GM21528 (cell line): ENCODE measurements around the gene CWC22.

Experiments used
- ATAC-seq: cut with Tn5 transposase; IDR thresholded peaks from one replicate; pipeline ENCODE4 v1.9.1; 2021; ENCODE audit warnings: mild to moderate bottlenecking, moderate library complexity; ENCODE audit not compliant: unreplicated experiment, low FRiP score

CWC22 gene

DNA sequence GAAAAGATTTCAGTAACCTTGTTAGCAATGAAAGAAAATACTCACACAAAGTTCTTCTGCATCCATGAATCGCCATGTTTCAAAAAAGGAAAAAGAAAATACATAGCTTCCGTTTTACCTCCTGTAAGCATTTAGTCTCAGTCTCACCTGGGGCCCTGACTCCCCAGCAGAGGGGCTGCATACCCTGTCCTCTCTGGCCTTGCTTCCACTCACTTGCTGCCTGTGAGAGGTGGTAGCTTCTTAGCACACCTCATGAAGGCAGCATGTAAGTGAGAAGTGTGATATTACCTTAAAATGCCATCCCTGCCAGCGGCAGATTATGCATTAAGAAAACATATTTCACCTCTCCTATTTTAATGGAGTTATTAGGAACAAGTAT lies 96.4 kb downstream of the CWC22 start:
- ATAC-seq = no peak

DNA sequence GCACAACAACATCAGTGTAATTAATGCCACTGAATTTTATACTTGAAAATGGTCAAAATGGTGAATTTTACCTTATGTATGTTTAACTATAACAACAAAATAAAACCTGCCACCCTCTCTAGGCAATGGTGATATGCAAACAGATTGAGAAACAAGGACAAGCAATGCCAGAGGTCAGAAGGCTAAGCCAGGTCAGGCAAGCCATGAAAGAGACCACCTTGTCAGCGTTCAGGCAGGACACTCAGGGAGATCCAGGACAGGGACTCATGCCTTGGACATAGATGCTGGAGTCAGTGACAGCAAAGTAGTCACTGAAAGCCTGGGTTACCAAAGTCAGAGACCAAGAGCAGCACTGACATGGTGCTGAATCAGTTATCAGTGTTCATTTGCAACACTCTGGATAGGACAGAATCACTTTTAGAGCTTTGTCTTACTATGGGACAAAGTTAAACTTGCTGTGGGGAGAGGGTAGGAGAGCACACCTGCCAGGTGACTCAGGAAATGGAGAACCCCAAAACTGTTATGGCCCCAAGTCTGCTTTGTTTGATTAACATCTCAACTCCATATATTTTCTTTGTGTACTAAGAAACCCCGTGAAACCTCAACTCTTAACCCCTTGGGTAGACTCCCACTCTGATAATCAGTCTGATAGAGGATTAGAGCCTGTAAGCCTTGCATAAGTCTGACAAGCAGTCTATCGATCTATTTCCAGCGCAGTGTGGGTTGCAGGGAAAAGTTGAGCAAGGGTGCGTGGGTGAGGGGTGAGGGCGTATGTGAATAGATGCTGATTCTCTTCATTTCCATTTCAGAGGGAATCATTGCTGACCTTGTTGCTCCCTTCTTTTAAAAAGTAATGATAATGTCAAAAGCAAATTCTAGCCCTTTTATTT lies 97.0 kb downstream of the CWC22 start:
- ATAC-seq = no peak

DNA sequence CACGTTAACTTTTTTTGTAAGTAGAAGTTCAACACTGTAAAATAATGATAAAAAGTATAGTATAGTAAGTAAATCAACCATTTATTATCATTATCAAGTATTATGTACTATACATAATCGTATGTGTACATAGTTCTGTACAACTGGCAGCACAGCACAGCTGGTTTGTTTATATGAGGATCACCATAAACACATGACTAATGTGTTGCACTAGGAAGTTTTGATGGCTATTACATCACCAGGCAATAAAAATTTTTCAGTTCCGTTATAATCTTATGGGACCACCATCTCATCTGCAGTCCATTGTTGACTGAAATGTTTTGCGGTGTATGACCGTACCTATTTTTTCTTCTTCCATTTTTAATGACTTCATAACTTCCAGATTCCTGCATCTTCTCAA lies 106.4 kb downstream of the CWC22 start:
- no peak for ATAC-seq

DNA sequence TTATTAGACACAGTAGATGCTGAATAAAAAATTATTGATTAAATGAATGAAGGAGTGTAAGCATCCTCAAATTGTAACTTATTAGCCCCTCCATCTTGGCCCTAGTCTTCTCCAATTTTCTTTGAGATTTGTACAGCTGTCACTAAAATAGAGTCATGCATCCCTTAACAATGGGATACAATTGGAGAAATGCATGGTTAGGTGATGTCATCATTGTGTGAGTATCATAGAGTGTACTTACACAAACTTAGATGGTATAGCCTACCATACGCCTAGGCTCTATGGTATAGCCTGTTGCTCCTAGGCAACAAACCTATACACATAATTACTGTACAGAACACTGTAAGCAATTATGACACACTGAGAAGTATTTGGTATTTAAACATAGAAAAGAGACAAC lies 107.4 kb downstream of the CWC22 start:
- ATAC-seq = no peak

DNA sequence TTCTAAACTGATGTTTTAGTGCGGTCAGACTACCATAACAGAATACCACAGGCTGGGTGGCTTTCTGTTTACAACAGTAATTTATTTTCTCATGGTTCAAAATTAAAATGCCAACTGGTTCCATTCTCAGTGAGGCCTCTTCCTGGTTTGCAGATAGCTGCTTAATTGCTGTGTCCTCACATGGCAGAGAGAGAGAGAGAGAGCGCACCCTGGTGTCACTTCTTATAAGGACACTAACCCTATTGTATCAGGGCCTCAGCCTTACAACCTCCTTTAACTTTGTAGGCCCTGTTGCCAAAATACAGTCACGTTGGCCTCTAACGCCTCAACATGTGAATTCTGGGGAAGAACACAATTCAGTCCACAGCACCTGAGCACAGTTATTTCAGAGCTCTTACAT lies 108.2 kb downstream of the CWC22 start:
- ATAC-seq = peak; percentile 80
